Measurements from ENCODE around the gene RNF13. TPM values are rescaled to one million over a fixed set of nuclear protein-coding genes. Genes with fewer than 3 reads are reported as not detected.

The RNF13 gene
- total RNA-seq, 2 donors from 2014 or later, result 21.3 to 32.7 TPM

- Mint-ChIP-seq H3K36me3 (ENCODE audit: low read depth) (no peaks in the 10 kb centered on the region), H3K27ac (no peak overlapping the region), H3K4me1 (no peaks in the 10 kb centered on the region), H3K27me3 (ENCODE audit: insufficient read depth) (peaks cover 2% of the 10 kb centered on the region), H3K4me3 (no peak overlapping the region), H3K9me3 (peaks cover 8% of the 10 kb centered on the region)
- H3K4me3 ChIP-seq (ENCODE audit: low read length), result no peak overlapping the region
- no peak overlapping the region for H3K27ac ChIP-seq (ENCODE audit: low read depth, low read length)
- H3K27me3 ChIP-seq (ENCODE audit: control insufficient read depth, insufficient read depth, low read length, poor library complexity, severe bottlenecking), result peaks cover 8% of the 10 kb centered on the region
- TF ChIP-seq, protein P1, sequence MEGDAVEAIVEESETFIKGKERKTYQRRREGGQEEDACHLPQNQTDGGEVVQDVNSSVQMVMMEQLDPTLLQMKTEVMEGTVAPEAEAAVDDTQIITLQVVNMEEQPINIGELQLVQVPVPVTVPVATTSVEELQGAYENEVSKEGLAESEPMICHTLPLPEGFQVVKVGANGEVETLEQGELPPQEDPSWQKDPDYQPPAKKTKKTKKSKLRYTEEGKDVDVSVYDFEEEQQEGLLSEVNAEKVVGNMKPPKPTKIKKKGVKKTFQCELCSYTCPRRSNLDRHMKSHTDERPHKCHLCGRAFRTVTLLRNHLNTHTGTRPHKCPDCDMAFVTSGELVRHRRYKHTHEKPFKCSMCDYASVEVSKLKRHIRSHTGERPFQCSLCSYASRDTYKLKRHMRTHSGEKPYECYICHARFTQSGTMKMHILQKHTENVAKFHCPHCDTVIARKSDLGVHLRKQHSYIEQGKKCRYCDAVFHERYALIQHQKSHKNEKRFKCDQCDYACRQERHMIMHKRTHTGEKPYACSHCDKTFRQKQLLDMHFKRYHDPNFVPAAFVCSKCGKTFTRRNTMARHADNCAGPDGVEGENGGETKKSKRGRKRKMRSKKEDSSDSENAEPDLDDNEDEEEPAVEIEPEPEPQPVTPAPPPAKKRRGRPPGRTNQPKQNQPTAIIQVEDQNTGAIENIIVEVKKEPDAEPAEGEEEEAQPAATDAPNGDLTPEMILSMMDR (conservative IDR thresholded peaks at IDR 0.05), result no peak
- no peak overlapping the region for H3K9ac ChIP-seq (ENCODE audit: extremely low read depth, low read length, poor library complexity, severe bottlenecking)
- no peaks in the 10 kb centered on the region for H3K9me3 ChIP-seq (ENCODE audit: control insufficient read depth, low read length)
- WGBS, 2 experiments (ENCODE audit: insufficient coverage in 1 of 2, insufficient read length in 1 of 2), result 71 to 72% methylated on average over 4 to 5 of the region's 5 CpGs
- H3K36me3 ChIP-seq (ENCODE audit: control insufficient read depth, insufficient read depth, low read length), result no peaks in the 10 kb centered on the region
- DNase-seq, result no peak
- H3K4me1 ChIP-seq (ENCODE audit: control insufficient read depth, insufficient read depth, low read length), result no peaks in the 10 kb centered on the region
Observed at GRCh38 chr3:149801639-149802038, 11.4 kb upstream of the RNF13 start.

DNA sequence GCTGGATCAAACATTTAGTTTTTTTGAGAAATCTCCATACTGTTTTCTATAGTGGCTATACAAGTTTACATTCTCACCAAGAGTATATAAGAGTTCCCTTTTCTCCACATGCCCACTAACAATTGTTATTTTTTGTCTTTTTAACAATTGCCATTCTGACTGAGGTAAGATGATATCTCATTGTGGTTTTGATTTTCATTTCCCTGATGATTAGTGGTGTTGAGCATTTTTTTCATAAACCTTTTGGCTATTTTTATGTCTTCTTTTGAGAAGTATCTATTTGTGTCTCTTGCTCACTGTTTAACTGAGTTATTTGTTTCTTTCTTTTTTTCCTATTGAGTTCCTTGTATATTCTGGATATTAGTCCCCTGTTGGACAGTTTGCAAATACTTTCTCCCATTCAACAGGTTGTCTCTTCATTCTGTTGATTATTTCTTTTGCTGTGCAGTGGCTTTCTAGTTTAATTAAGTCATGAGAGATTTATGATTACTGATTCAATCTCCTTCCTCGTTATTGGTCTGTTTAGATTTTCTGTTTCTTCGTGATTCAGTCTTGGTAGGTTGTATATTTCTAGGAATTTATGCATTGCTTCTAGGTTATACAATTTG lies 6.7 kb upstream of the RNF13 start:
- 92% methylated on average over 2 of the region's 2 CpGs; no CpG with 5 or more reads in 1 of the 2 experiments for WGBS, 2 experiments (ENCODE audit: insufficient coverage in 1 of 2, insufficient read length in 1 of 2)
- TF ChIP-seq, protein P1 (conservative IDR thresholded peaks at IDR 0.05), result no peak
- Mint-ChIP-seq H3K4me1 (no peaks in the 10 kb centered on the region), H3K36me3 (ENCODE audit: low read depth) (no peaks in the 10 kb centered on the region), H3K4me3 (no peak overlapping the region), H3K27me3 (ENCODE audit: insufficient read depth) (peaks cover 2% of the 10 kb centered on the region), H3K9me3 (no peaks in the 10 kb centered on the region), H3K27ac (no peak overlapping the region)
- Histone ChIP-seq H3K36me3 (ENCODE audit: control insufficient read depth, insufficient read depth, low read length) (no peaks in the 10 kb centered on the region), H3K4me1 (ENCODE audit: control insufficient read depth, insufficient read depth, low read length) (no peaks in the 10 kb centered on the region), H3K4me3 (ENCODE audit: low read length) (no peak overlapping the region), H3K9ac (ENCODE audit: extremely low read depth, low read length, poor library complexity, severe bottlenecking) (no peak overlapping the region), H3K27me3 (ENCODE audit: control insufficient read depth, insufficient read depth, low read length, poor library complexity, severe bottlenecking) (peaks cover 8% of the 10 kb centered on the region), H3K9me3 (ENCODE audit: control insufficient read depth, low read length) (no peaks in the 10 kb centered on the region), H3K27ac (ENCODE audit: low read depth, low read length) (no peak overlapping the region)
- no peak for DNase-seq

DNA sequence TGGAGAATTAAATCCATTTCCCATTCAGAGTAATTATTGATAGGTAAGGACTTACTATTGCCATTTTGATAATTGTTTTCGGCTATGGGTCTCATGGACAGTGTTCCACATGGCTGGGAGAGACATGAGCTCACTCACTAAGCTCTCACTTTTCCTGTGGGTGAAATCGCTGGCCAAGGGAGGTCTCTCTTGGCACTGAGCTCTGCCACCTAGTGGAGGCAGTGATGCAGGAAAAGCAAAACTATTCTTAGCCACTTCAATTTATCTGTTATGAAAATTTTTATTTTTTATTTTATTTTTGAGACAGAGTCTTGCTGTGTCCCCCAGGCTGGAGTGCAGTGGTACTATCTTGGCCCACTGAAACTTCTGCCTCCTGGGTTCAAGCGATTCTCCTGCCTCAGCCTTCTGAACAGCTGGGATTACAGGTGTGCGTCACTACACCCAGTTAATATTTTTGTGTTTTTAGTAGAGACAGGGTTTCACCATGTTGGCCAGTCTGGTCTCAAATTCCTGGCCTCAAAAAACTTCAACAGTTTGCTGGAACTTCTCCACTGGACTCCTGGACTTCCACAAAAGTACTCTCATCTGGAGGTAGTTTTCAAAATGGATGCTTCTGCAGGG lies 4.7 kb upstream of the RNF13 start:
- Mint-ChIP-seq H3K9me3 (no peaks in the 10 kb centered on the region), H3K4me1 (peaks cover 4% of the 10 kb centered on the region), H3K4me3 (no peak overlapping the region), H3K36me3 (ENCODE audit: low read depth) (no peaks in the 10 kb centered on the region), H3K27ac (no peak overlapping the region), H3K27me3 (ENCODE audit: insufficient read depth) (peaks cover 2% of the 10 kb centered on the region)
- DNase-seq, result peak; percentile 83
- TF ChIP-seq, protein P1 (conservative IDR thresholded peaks at IDR 0.05), result peak; percentile 95
- no peaks in the 10 kb centered on the region for H3K4me1 ChIP-seq (ENCODE audit: control insufficient read depth, insufficient read depth, low read length)
- peaks cover 8% of the 10 kb centered on the region for H3K27me3 ChIP-seq (ENCODE audit: control insufficient read depth, insufficient read depth, low read length, poor library complexity, severe bottlenecking)
- WGBS, 2 experiments (ENCODE audit: insufficient coverage in 1 of 2, insufficient read length in 1 of 2), result 25 to 36% methylated on average over 2 to 4 of the region's 4 CpGs
- H3K36me3 ChIP-seq (ENCODE audit: control insufficient read depth, insufficient read depth, low read length), result no peaks in the 10 kb centered on the region
- H3K27ac ChIP-seq (ENCODE audit: low read depth, low read length), result no peak overlapping the region
- no peak overlapping the region for H3K4me3 ChIP-seq (ENCODE audit: low read length)
- no peaks in the 10 kb centered on the region for H3K9me3 ChIP-seq (ENCODE audit: control insufficient read depth, low read length)
- H3K9ac ChIP-seq (ENCODE audit: extremely low read depth, low read length, poor library complexity, severe bottlenecking), result no peak overlapping the region
